HepG2 (cell line): ENCODE measurements around the gene WNT3. TPM values are rescaled to one million over a fixed set of nuclear protein-coding genes. Genes with fewer than 3 reads are reported as not detected.

Source experiments
- ATAC-seq: fragments of 200-7000 bp; cut with Tn5 transposase; 3 replicates; pipeline ENCODE4 v1.9.1; 2020; ENCODE audit warnings: mild to moderate bottlenecking, moderate library complexity
- BruUV-seq: library from RNA; stranded (reverse); fragments of 400-500 nt; replicated peaks from 2 replicates; lab custom pipeline; 2021; lab: Mats Ljungman, UMichigan
- CTCF ChIA-PET: fragments of 300-600 bp; formaldehyde crosslinking; extraction: SDS; loops from one replicate; lab custom pipeline; 2021; ENCODE audit warnings: low total read pairs, inconsistent platforms, low intra/inter-chr PET ratio; lab: Yijun Ruan, JAX
- POLR2A ChIA-PET: fragments of 350-600 bp; sonication (Branson Sonifier 250); formaldehyde crosslinking; loops from one replicate; lab custom pipeline; 2020; ENCODE audit warnings: antibody characterized with exemption, inconsistent platforms; lab: Yijun Ruan, JAX
- DNase-seq: peaks from one replicate; pipeline ENCODE4 v3.0.0-alpha.2; 2015; ENCODE audit warnings: low spot score
- FAIRE-seq: peaks from 3 replicates; lab custom pipeline; 2011; peaks lifted over from hg19 to GRCh38; lab: Jason Lieb, UNC
- H2AFZ ChIP-seq: one replicate; pipeline ENCODE4 v1.6.1; 2011; ENCODE audit warnings: low read length, inconsistent platforms
- H3K27ac ChIP-seq: fragments of 300-600 bp; 3 replicates; pipeline ENCODE4 v1.8.0; 2011; ENCODE audit warnings: mixed run types, mild to moderate bottlenecking, mixed read lengths, low read length, inconsistent platforms; ENCODE audit not compliant: insufficient read depth; ENCODE audit errors: extremely low read length
- H3K27me3 ChIP-seq, 2 experiments: fragments of 200-600 bp in 1 of 2; 2 replicates in 1 of 2; 3 replicates in 1 of 2; pipeline versions ENCODE4 v1.6.0 to v1.8.0; 2011; ENCODE audit warnings: low read length in 2 of 2, mild to moderate bottlenecking in 2 of 2, moderate library complexity in 2 of 2, inconsistent platforms in 1 of 2; ENCODE audit not compliant: insufficient read depth in 2 of 2, control insufficient read depth in 1 of 2
- H3K36me3 ChIP-seq, 2 experiments: fragments of 200-600 bp in 1 of 2; replicated peaks in 1 of 2; 2 replicates in 1 of 2; 3 replicates in 1 of 2; pipeline versions ENCODE4 v1.5.1 to v1.8.0; 2011; ENCODE audit warnings: low read length in 2 of 2, inconsistent platforms in 1 of 2; ENCODE audit not compliant: insufficient read depth in 2 of 2, control insufficient read depth in 1 of 2
- H3K4me1 ChIP-seq: 2 replicates; pipeline ENCODE4 v1.5.1; 2012; ENCODE audit warnings: low read length, inconsistent platforms; ENCODE audit not compliant: insufficient read depth
- H3K4me2 ChIP-seq: 2 replicates; pipeline ENCODE4 v1.6.0; 2011; ENCODE audit warnings: low read depth, low read length, inconsistent platforms
- H3K4me3 ChIP-seq, 3 experiments: fragments of 200-600 bp in 1 of 3; sonication (generic), shearing (Covaris generic) in 1 of 3; replicated peaks in 1 of 3; 2 replicates each; pipeline ENCODE4 v1.5.1; 2011 to 2016; ENCODE audit warnings: low read length in 3 of 3, inconsistent platforms in 2 of 3, low read depth in 2 of 3, mild to moderate bottlenecking in 2 of 3, control low read depth in 1 of 3, mixed read lengths in 1 of 3; ENCODE audit not compliant: insufficient read depth in 1 of 3
- H3K79me2 ChIP-seq: one replicate; pipeline ENCODE4 v1.6.1; 2011; ENCODE audit warnings: low read length, inconsistent platforms; ENCODE audit not compliant: insufficient read depth
- H3K9ac ChIP-seq: 2 replicates; pipeline ENCODE4 v1.6.0; 2011; ENCODE audit warnings: mild to moderate bottlenecking, low read depth, low read length, inconsistent platforms; ENCODE audit not compliant: insufficient read depth
- H3K9me3 ChIP-seq: 2 replicates; pipeline ENCODE4 v1.5.1; 2012; ENCODE audit warnings: mild to moderate bottlenecking, low read length
- H4K20me1 ChIP-seq: 2 replicates; pipeline ENCODE4 v1.6.0; 2011; ENCODE audit warnings: inconsistent platforms, mild to moderate bottlenecking, low read length, moderate library complexity; ENCODE audit not compliant: insufficient read depth
- CCDC6 ChIP-seq: sonication (generic); formaldehyde crosslinking; IDR thresholded peaks from 2 replicates; pipeline ENCODE4 v1.8.1; 2022; ENCODE audit warnings: mild to moderate bottlenecking, missing genetic modification reagents, moderate library complexity
- SCMH1 ChIP-seq: sonication (generic); formaldehyde crosslinking; IDR thresholded peaks from 2 replicates; pipeline ENCODE4 v1.9.0; 2021; ENCODE audit warnings: missing genetic modification reagents, mild to moderate bottlenecking, borderline replicate concordance
- TP53 ChIP-seq: sonication (generic); formaldehyde crosslinking; conservative IDR thresholded peaks from 2 replicates; pipeline ENCODE4 v1.4.0; 2020; ENCODE audit warnings: missing genetic modification reagents
- ZFP37 ChIP-seq: sonication (generic); formaldehyde crosslinking; IDR thresholded peaks from 2 replicates; pipeline ENCODE4 v1.4.0; 2020; ENCODE audit warnings: missing genetic modification reagents, borderline replicate concordance
- ZNF121 ChIP-seq: sonication (generic); formaldehyde crosslinking; IDR thresholded peaks from 2 replicates; pipeline ENCODE4 v1.5.0; 2020; ENCODE audit warnings: mild to moderate bottlenecking, missing genetic modification reagents
- ZNF264 ChIP-seq: sonication (generic); formaldehyde crosslinking; IDR thresholded peaks from 2 replicates; pipeline ENCODE4 v1.4.0; 2020; ENCODE audit warnings: missing genetic modification reagents
- ZNF615 ChIP-seq: sonication (generic); formaldehyde crosslinking; IDR thresholded peaks from 2 replicates; pipeline ENCODE4 v1.5.0; 2020; ENCODE audit warnings: mild to moderate bottlenecking, missing genetic modification reagents, borderline replicate concordance
- ZSCAN29 ChIP-seq: sonication (generic); formaldehyde crosslinking; conservative IDR thresholded peaks from 2 replicates; pipeline ENCODE4 v1.4.0; 2020; ENCODE audit warnings: mild to moderate bottlenecking, missing genetic modification reagents
- WGBS: methylation state at CpG from one replicate; pipeline ENCODE4 v1.1.6; 2017; ENCODE audit warnings: low lambda C conversion rate; 5-methylcytosine and 5-hydroxymethylcytosine counted together
- in situ Hi-C: cut with HindIII; loops from 2 replicates; pipeline ENCODE4 v1.10.0; 2017; ENCODE audit warnings: low pct_unique_long_range_greater_than_20kb; ENCODE audit not compliant: extremely low pct_ligation_motif_present
- intact Hi-C: fragments of 100-400 bp; cut with micrococcal nuclease; formaldehyde crosslinking; loops from one replicate; pipeline ENCODE4 v1.10.0; 2022; ENCODE audit not compliant: unreplicated experiment
- polyA plus RNA-seq, 8 experiments: library from polyadenylated mRNA; depleted of rRNA in 3 of 8; stranded (reverse) in 7 of 8; unstranded in 1 of 8; fragments of >200 nt; fragmentation: Illumina TruSeq in 4 of 8; extraction: Trizol in 4 of 8; gene quantifications; 2 replicates each; pipeline versions ENCODE4 v1.2.1 to v1.2.3, GENCODE V29; 2011 to 2016; ENCODE audit warnings: low read depth in 4 of 8, missing spikeins in 1 of 8, mixed read lengths in 1 of 8; ENCODE audit not compliant: insufficient read depth in 1 of 8
- total RNA-seq, 5 experiments: library from RNA; depleted of rRNA; stranded (reverse); fragments of >200 nt; fragmentation: Illumina TruSeq; extraction: Trizol; gene quantifications; 2 replicates each; pipeline ENCODE4 v1.2.3, GENCODE V29; 2016; ENCODE audit warnings: low read depth in 1 of 5
- TF ChIP-seq, protein P1 (sequence below): sonication (generic); formaldehyde crosslinking; IDR thresholded peaks from 2 replicates; pipeline ENCODE4 v1.8.0; 2022; ENCODE audit warnings: mild to moderate bottlenecking, missing genetic modification reagents, moderate library complexity
- TF ChIP-seq, protein P2 (sequence below): fragments of 450-650 bp; IDR thresholded peaks from 2 replicates; pipeline ENCODE4 v1.6.1; 2016

Gene WNT3
- total and polyA plus RNA-seq, 2 of the 13 experiments (the other 11 are each of a cell fraction or from before 2014, with no cell fraction given) = 8.5 to 10.3 TPM

DNA sequence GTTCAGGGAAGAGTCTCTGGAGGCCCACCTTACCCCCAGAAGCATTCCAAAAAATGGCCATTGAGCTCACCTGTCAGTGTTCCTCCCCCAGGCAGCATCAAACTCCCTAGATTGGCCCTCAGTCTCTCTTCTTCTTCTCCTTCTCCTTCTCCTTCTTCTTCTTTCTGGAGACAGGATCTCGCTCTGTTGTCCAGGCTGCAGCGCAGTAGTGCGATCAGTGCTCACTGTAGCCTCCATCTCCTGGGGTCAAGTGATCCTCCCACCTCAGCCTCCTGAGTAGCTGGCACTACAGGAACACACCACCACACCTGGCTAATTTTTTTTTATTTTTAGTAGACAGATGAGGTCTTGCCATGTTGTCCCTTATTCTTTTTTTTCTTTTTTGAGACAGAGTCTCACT, 16.4 kb upstream of the WNT3 start:
- no peaks in the 10 kb centered on the region for H3K36me3 ChIP-seq
- no TSS peak for BruUV-seq
- no peak overlapping the region for H3K27ac ChIP-seq
- H3K9ac ChIP-seq = no peak overlapping the region
- ChIA-PET POLR2A (no interaction called here), CTCF (no interaction called here)
- no peaks in the 10 kb centered on the region for H3K9me3 ChIP-seq
- no peak for FAIRE-seq
- peaks cover 26% of the 10 kb centered on the region for H3K4me1 ChIP-seq
- intact Hi-C loops (no loop called here), in situ Hi-C loops (loop anchor here (5.0 to 25.0 kb wide), 2 partner anchors 42 to 823 kb away; no protein-coding TSS in a partner anchor)
- no peak for DNase-seq
- H3K4me3 ChIP-seq = no peak overlapping the region
- no peak overlapping the region for H2AFZ ChIP-seq
- no peak overlapping the region for H3K4me2 ChIP-seq
- 82% methylated on average over 3 of the region's 3 CpGs for WGBS
- peaks cover 12 to 42% of the 10 kb centered on the region in 2 experiments for H3K27me3 ChIP-seq
- no peak for ATAC-seq
- no peaks in the 10 kb centered on the region for H3K79me2 ChIP-seq
- no peaks in the 10 kb centered on the region for H4K20me1 ChIP-seq
- TF ChIP-seq ZSCAN29 (CRISPR knock-in tag) (0 out of 2 replicates have a peak, but pooled peaks have one; percentile 3), ZNF264 (CRISPR knock-in tag) (no peak), ZNF121 (CRISPR knock-in tag) (peak; percentile 32; the same call in 1 of the 2 replicates)

GRCh38 chr17:46833840-46834208, 15.3 kb upstream of the WNT3 start:
- no peaks in the 10 kb centered on the region for H3K79me2 ChIP-seq
- ChIA-PET CTCF (no interaction called here), POLR2A (interaction anchor here (0.7 to 1.4 kb wide), 4 partner anchors 15 to 109 kb away, joined by 3 read pairs; no protein-coding TSS in a partner anchor)
- 14% methylated on average over 2 of the region's 2 CpGs for WGBS
- peak overlapping the region; percentile 43; the same call in 1 of the 2 replicates for H3K9ac ChIP-seq
- ATAC-seq = no peak
- BruUV-seq = no TSS peak
- FAIRE-seq = no peak
- H3K4me3 ChIP-seq = peak overlapping the region in 1 of 3 experiments; percentile 62; a peak in 1 of 6 replicates
- H3K9me3 ChIP-seq = no peaks in the 10 kb centered on the region
- in situ Hi-C loops (loop anchor here (25.0 kb wide), 1 partner anchor 822 kb away; no protein-coding TSS in a partner anchor), intact Hi-C loops (no loop called here)
- peaks cover 26% of the 10 kb centered on the region for H3K4me1 ChIP-seq
- no peaks in the 10 kb centered on the region for H3K36me3 ChIP-seq
- H3K4me2 ChIP-seq = peak overlapping the region; percentile 87; the same call in 1 of the 2 replicates
- H3K27me3 ChIP-seq = peaks cover 12 to 42% of the 10 kb centered on the region in 2 experiments
- no peak overlapping the region for H2AFZ ChIP-seq
- no peak overlapping the region for H3K27ac ChIP-seq
- no peak for DNase-seq
- H4K20me1 ChIP-seq = no peaks in the 10 kb centered on the region
- TF ChIP-seq ZNF615 (no peak), SCMH1 (CRISPR knock-in tag) (no peak), TP53 (CRISPR knock-in tag) (no peak), ZNF121 (CRISPR knock-in tag) (peak; percentile 57), ZFP37 (CRISPR knock-in tag) (no peak), CCDC6 (CRISPR knock-in tag) (no peak)
- TF ChIP-seq, protein P1, sequence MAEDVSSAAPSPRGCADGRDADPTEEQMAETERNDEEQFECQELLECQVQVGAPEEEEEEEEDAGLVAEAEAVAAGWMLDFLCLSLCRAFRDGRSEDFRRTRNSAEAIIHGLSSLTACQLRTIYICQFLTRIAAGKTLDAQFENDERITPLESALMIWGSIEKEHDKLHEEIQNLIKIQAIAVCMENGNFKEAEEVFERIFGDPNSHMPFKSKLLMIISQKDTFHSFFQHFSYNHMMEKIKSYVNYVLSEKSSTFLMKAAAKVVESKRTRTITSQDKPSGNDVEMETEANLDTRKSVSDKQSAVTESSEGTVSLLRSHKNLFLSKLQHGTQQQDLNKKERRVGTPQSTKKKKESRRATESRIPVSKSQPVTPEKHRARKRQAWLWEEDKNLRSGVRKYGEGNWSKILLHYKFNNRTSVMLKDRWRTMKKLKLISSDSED (CRISPR knock-in tag) = no peak
- TF ChIP-seq, protein P2, sequence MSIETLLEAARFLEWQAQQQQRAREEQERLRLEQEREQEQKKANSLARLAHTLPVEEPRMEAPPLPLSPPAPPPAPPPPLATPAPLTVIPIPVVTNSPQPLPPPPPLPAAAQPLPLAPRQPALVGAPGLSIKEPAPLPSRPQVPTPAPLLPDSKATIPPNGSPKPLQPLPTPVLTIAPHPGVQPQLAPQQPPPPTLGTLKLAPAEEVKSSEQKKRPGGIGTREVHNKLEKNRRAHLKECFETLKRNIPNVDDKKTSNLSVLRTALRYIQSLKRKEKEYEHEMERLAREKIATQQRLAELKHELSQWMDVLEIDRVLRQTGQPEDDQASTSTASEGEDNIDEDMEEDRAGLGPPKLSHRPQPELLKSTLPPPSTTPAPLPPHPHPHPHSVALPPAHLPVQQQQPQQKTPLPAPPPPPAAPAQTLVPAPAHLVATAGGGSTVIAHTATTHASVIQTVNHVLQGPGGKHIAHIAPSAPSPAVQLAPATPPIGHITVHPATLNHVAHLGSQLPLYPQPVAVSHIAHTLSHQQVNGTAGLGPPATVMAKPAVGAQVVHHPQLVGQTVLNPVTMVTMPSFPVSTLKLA = no peak
